GM12891 (cell line): ENCODE data around the gene THTPA.

Experiments
- POLR2A ChIP-seq: IDR thresholded peaks from 2 replicates; pipeline ENCODE4 v1.6.1; 2011; ENCODE audit warnings: low read depth, low read length, control low read depth
- POLR2AphosphoS5 ChIP-seq: IDR thresholded peaks from 2 replicates; pipeline ENCODE4 v1.6.1; 2011; ENCODE audit warnings: low read depth, low read length, control low read depth
- POU2F2 ChIP-seq: IDR thresholded peaks from 2 replicates; pipeline ENCODE4 v1.6.1; 2011; ENCODE audit warnings: low read depth, mild to moderate bottlenecking, control low read depth, low read length, moderate library complexity
- SPI1 ChIP-seq: IDR thresholded peaks from 2 replicates; pipeline ENCODE4 v1.6.1; 2011; ENCODE audit warnings: low read depth, low read length, control low read depth
- TAF1 ChIP-seq: IDR thresholded peaks from 2 replicates; pipeline ENCODE4 v1.6.1; 2011; ENCODE audit warnings: low read depth, low read length, control low read depth

DNA sequence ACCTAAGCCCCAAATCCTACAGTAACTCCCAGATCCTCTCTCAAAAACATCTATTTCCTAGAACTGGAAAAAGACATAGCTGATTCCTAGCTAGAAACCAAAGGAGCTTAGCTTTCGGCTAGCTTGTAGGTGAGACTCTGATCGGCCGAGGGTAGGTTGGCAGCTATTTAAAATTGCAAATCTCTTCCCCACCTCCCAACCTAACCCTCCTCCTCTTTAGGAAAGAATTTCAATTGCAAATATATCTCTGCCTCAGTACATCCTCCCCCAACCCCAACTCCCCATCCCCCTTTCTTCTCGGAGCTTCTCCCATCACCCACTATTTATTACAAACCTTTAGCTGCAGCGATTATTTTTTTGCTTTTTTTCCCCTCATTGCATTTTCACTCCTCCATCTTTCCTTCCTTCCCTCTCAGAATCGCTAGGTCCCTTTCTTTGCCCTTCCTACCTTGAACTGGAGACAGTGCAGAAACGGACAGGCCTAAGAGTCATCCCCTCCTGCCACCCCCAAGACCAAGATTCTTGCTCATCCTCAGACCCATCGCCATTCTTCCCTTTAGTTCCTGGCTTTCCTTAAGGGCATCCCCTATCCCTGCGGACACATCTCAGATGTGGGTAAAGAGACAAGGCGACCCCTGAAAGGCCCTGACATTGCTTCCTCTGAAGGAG, 17.9 kb upstream of the THTPA start:
- TF ChIP-seq POLR2A (no peak), POLR2AphosphoS5 (no peak), TAF1 (no peak), POU2F2 (no peak), SPI1 (no peak)
